HepG2 (cell line): ENCODE data around the gene MSANTD4. TPM values are rescaled to one million over a fixed set of nuclear protein-coding genes. Genes with fewer than 3 reads are reported as not detected.
"Not testable (repeated sequence)": the region's sequence is repeated elsewhere in the genome, so short reads cannot be mapped to it uniquely, and the experiment has no call there.

Experiments
- ATAC-seq: fragments of 200-7000 bp; cut with Tn5 transposase; 3 replicates; pipeline ENCODE4 v1.9.1; 2020; ENCODE audit warnings: mild to moderate bottlenecking, moderate library complexity
- BruUV-seq: library from RNA; stranded (reverse); fragments of 400-500 nt; replicated peaks from 2 replicates; lab custom pipeline; 2021; lab: Mats Ljungman, UMichigan
- CTCF ChIA-PET: fragments of 300-600 bp; formaldehyde crosslinking; extraction: SDS; loops from one replicate; lab custom pipeline; 2021; ENCODE audit warnings: low total read pairs, inconsistent platforms, low intra/inter-chr PET ratio; lab: Yijun Ruan, JAX
- POLR2A ChIA-PET: fragments of 350-600 bp; sonication (Branson Sonifier 250); formaldehyde crosslinking; loops from one replicate; lab custom pipeline; 2020; ENCODE audit warnings: antibody characterized with exemption, inconsistent platforms; lab: Yijun Ruan, JAX
- DNase-seq: peaks from one replicate; pipeline ENCODE4 v3.0.0-alpha.2; 2015; ENCODE audit warnings: low spot score
- FAIRE-seq: peaks from 3 replicates; lab custom pipeline; 2011; peaks lifted over from hg19 to GRCh38; lab: Jason Lieb, UNC
- H2AFZ ChIP-seq: one replicate; pipeline ENCODE4 v1.6.1; 2011; ENCODE audit warnings: low read length, inconsistent platforms
- H3K27ac ChIP-seq: fragments of 300-600 bp; 3 replicates; pipeline ENCODE4 v1.8.0; 2011; ENCODE audit warnings: mixed run types, mild to moderate bottlenecking, mixed read lengths, low read length, inconsistent platforms; ENCODE audit not compliant: insufficient read depth; ENCODE audit errors: extremely low read length
- H3K27me3 ChIP-seq, 2 experiments: fragments of 200-600 bp in 1 of 2; 2 replicates in 1 of 2; 3 replicates in 1 of 2; pipeline versions ENCODE4 v1.6.0 to v1.8.0; 2011; ENCODE audit warnings: low read length in 2 of 2, mild to moderate bottlenecking in 2 of 2, moderate library complexity in 2 of 2, inconsistent platforms in 1 of 2; ENCODE audit not compliant: insufficient read depth in 2 of 2, control insufficient read depth in 1 of 2
- H3K36me3 ChIP-seq, 2 experiments: fragments of 200-600 bp in 1 of 2; replicated peaks in 1 of 2; 2 replicates in 1 of 2; 3 replicates in 1 of 2; pipeline versions ENCODE4 v1.5.1 to v1.8.0; 2011; ENCODE audit warnings: low read length in 2 of 2, inconsistent platforms in 1 of 2; ENCODE audit not compliant: insufficient read depth in 2 of 2, control insufficient read depth in 1 of 2
- H3K4me1 ChIP-seq: 2 replicates; pipeline ENCODE4 v1.5.1; 2012; ENCODE audit warnings: low read length, inconsistent platforms; ENCODE audit not compliant: insufficient read depth
- H3K4me2 ChIP-seq: 2 replicates; pipeline ENCODE4 v1.6.0; 2011; ENCODE audit warnings: low read depth, low read length, inconsistent platforms
- H3K4me3 ChIP-seq, 3 experiments: fragments of 200-600 bp in 1 of 3; sonication (generic), shearing (Covaris generic) in 1 of 3; replicated peaks in 1 of 3; 2 replicates each; pipeline ENCODE4 v1.5.1; 2011 to 2016; ENCODE audit warnings: low read length in 3 of 3, inconsistent platforms in 2 of 3, low read depth in 2 of 3, mild to moderate bottlenecking in 2 of 3, control low read depth in 1 of 3, mixed read lengths in 1 of 3; ENCODE audit not compliant: insufficient read depth in 1 of 3
- H3K79me2 ChIP-seq: one replicate; pipeline ENCODE4 v1.6.1; 2011; ENCODE audit warnings: low read length, inconsistent platforms; ENCODE audit not compliant: insufficient read depth
- H3K9ac ChIP-seq: 2 replicates; pipeline ENCODE4 v1.6.0; 2011; ENCODE audit warnings: mild to moderate bottlenecking, low read depth, low read length, inconsistent platforms; ENCODE audit not compliant: insufficient read depth
- H3K9me3 ChIP-seq: 2 replicates; pipeline ENCODE4 v1.5.1; 2012; ENCODE audit warnings: mild to moderate bottlenecking, low read length
- H4K20me1 ChIP-seq: 2 replicates; pipeline ENCODE4 v1.6.0; 2011; ENCODE audit warnings: inconsistent platforms, mild to moderate bottlenecking, low read length, moderate library complexity; ENCODE audit not compliant: insufficient read depth
- DPF2 ChIP-seq: sonication (generic); formaldehyde crosslinking; IDR thresholded peaks from 2 replicates; pipeline ENCODE4 v1.4.0; 2020; ENCODE audit warnings: mild to moderate bottlenecking, low read depth, missing genetic modification reagents, borderline replicate concordance
- ESRRA ChIP-seq: sonication (generic); formaldehyde crosslinking; IDR thresholded peaks from 2 replicates; pipeline ENCODE4 v1.5.1; 2020; ENCODE audit warnings: mild to moderate bottlenecking, low read depth, missing genetic modification reagents
- FOXP1 ChIP-seq, 2 experiments: fragments of 450-650 bp in 1 of 2; IDR thresholded peaks; 2 replicates each; pipeline ENCODE4 v1.6.1; 2017 to 2018; ENCODE audit warnings: antibody characterized with exemption in 1 of 2
- GFI1 ChIP-seq: sonication (generic); formaldehyde crosslinking; IDR thresholded peaks from 2 replicates; pipeline ENCODE4 v1.5.0; 2020; ENCODE audit warnings: missing genetic modification reagents, mild to moderate bottlenecking, borderline replicate concordance
- MLLT10 ChIP-seq: sonication (generic); formaldehyde crosslinking; IDR thresholded peaks from 2 replicates; pipeline ENCODE4 v1.4.0; 2020; ENCODE audit warnings: missing genetic modification reagents
- NAIF1 ChIP-seq: sonication (generic); formaldehyde crosslinking; IDR thresholded peaks from 2 replicates; pipeline ENCODE4 v1.5.0; 2020; ENCODE audit warnings: mild to moderate bottlenecking, missing genetic modification reagents, borderline replicate concordance
- PHF20 ChIP-seq: sonication (generic); formaldehyde crosslinking; IDR thresholded peaks from 2 replicates; pipeline ENCODE4 v1.5.0; 2020; ENCODE audit warnings: mild to moderate bottlenecking, missing genetic modification reagents
- ZNF224 ChIP-seq: sonication (generic); formaldehyde crosslinking; IDR thresholded peaks from 2 replicates; pipeline ENCODE4 v1.5.0; 2020; ENCODE audit warnings: mild to moderate bottlenecking, missing genetic modification reagents
- ZNF253 ChIP-seq: sonication (generic); formaldehyde crosslinking; IDR thresholded peaks from 2 replicates; pipeline ENCODE4 v1.8.0; 2022; ENCODE audit warnings: mild to moderate bottlenecking, missing genetic modification reagents, borderline replicate concordance
- ZNF3 ChIP-seq: IDR thresholded peaks from 2 replicates; pipeline ENCODE4 v1.7.0; 2017; ENCODE audit warnings: inconsistent platforms
- ZNF337 ChIP-seq: sonication (generic); formaldehyde crosslinking; IDR thresholded peaks from 2 replicates; pipeline ENCODE4 v1.5.1; 2020; ENCODE audit warnings: missing genetic modification reagents, low read depth, mild to moderate bottlenecking, borderline replicate concordance
- ZNF547 ChIP-seq: sonication (generic); formaldehyde crosslinking; IDR thresholded peaks from 2 replicates; pipeline ENCODE4 v1.5.1; 2020; ENCODE audit warnings: mild to moderate bottlenecking, missing genetic modification reagents
- WGBS: methylation state at CpG from one replicate; pipeline ENCODE4 v1.1.6; 2017; ENCODE audit warnings: low lambda C conversion rate; 5-methylcytosine and 5-hydroxymethylcytosine counted together
- in situ Hi-C: cut with HindIII; loops from 2 replicates; pipeline ENCODE4 v1.10.0; 2017; ENCODE audit warnings: low pct_unique_long_range_greater_than_20kb; ENCODE audit not compliant: extremely low pct_ligation_motif_present
- intact Hi-C: fragments of 100-400 bp; cut with micrococcal nuclease; formaldehyde crosslinking; loops from one replicate; pipeline ENCODE4 v1.10.0; 2022; ENCODE audit not compliant: unreplicated experiment
- polyA plus RNA-seq, 8 experiments: library from polyadenylated mRNA; depleted of rRNA in 3 of 8; stranded (reverse) in 7 of 8; unstranded in 1 of 8; fragments of >200 nt; fragmentation: Illumina TruSeq in 4 of 8; extraction: Trizol in 4 of 8; gene quantifications; 2 replicates each; pipeline versions ENCODE4 v1.2.1 to v1.2.3, GENCODE V29; 2011 to 2016; ENCODE audit warnings: low read depth in 4 of 8, missing spikeins in 1 of 8, mixed read lengths in 1 of 8; ENCODE audit not compliant: insufficient read depth in 1 of 8
- total RNA-seq, 5 experiments: library from RNA; depleted of rRNA; stranded (reverse); fragments of >200 nt; fragmentation: Illumina TruSeq; extraction: Trizol; gene quantifications; 2 replicates each; pipeline ENCODE4 v1.2.3, GENCODE V29; 2016; ENCODE audit warnings: low read depth in 1 of 5
- TF ChIP-seq, protein P1 (sequence below): sonication (generic); formaldehyde crosslinking; IDR thresholded peaks from 2 replicates; pipeline ENCODE4 v1.8.0; 2022; ENCODE audit warnings: missing genetic modification reagents, low read depth, mild to moderate bottlenecking, borderline replicate concordance

MSANTD4 gene
- total and polyA plus RNA-seq, 2 of the 13 experiments (the other 11 are each of a cell fraction or from before 2014, with no cell fraction given) = 4.4 to 15.7 TPM

DNA sequence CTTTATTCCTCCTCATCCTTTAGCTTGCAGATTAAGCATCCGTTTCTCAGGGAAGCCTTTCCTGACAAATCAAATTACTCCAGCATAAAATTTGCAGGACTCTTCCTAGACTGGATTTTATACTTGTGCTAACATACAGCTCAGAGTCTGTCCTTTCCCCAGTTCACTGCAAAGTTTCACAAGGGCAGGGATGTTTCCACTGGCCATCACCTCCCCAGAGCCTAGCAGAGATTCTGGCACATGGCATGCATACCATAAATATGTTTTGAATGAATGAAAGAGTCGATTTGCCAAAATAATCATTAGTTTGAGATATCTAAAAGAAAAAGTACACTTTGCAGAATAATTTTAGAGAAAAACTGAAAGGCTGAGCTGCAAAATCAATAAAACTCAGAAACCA, 10.6 kb downstream of the MSANTD4 start:
- Histone ChIP-seq H2AFZ (no peak overlapping the region), H4K20me1 (no peaks in the 10 kb centered on the region), H3K79me2 (peaks cover 3% of the 10 kb centered on the region), H3K9me3 (no peaks in the 10 kb centered on the region), H3K36me3 (peaks cover 3 to 9% of the 10 kb centered on the region in 2 experiments; a peak in 4 of 5 replicates), H3K9ac (no peak overlapping the region), H3K4me2 (no peak overlapping the region), H3K4me3 (no peak overlapping the region), H3K4me1 (peaks cover 13% of the 10 kb centered on the region), H3K27me3 (no peaks in the 10 kb centered on the region), H3K27ac (no peak overlapping the region)
- in situ Hi-C loops = no loop called here
- ChIA-PET CTCF (no interaction called here), POLR2A (no interaction called here)
- no peak for ATAC-seq
- TF ChIP-seq FOXP1 (IDR thresholded peaks at IDR 0.05) (no peak), FOXP1 (CRISPR knock-in tag; IDR thresholded peaks at IDR 0.05) (no peak), ZNF337 (CRISPR knock-in tag) (no peak), ZNF3 (no peak), NAIF1 (CRISPR knock-in tag) (no peak), MLLT10 (CRISPR knock-in tag) (no peak), ZNF547 (CRISPR knock-in tag) (no peak), ZNF224 (no peak), GFI1 (CRISPR knock-in tag) (no peak), PHF20 (CRISPR knock-in tag) (no peak), DPF2 (CRISPR knock-in tag) (no peak), ESRRA (CRISPR knock-in tag) (no peak), ZNF253 (CRISPR knock-in tag) (no peak)
- TF ChIP-seq, protein P1, sequence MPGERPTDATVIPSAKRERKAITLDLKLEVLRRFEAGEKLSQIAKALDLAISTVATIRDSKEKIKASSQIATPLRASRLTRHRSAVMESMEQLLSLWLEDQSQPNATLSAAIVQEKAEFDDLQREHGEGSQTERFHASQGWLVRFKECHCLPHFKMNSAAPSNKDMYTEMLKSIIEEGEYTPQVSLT (CRISPR knock-in tag) = no peak
- intact Hi-C loops = no loop called here
- DNase-seq = no peak
- 77% methylated on average over 2 of the region's 2 CpGs for WGBS
- no TSS peak for BruUV-seq
- FAIRE-seq = no peak

DNA sequence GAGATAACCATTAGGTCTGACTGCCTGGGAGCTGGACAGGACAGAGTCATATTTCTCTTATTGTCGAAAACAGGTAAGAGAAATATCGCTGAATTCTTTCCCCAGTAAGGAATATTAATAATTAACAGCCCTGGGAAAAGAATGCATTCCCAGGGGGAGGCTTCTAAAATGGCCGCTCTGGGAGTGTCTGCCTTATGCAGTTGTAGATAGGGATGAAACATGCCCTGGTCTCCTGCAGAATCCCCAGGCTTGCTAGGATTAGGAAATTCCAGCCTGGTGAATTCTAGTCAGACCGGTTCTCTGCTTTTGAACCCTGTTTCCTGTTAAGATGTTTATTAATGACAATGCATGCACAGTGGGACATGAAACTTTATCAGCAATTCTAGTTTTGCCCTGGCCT, 18.9 kb downstream of the MSANTD4 start:
- intact Hi-C loops, H3K36me3 ChIP-seq, H3K9ac ChIP-seq, H2AFZ ChIP-seq, CTCF ChIA-PET, POLR2A ChIA-PET, FAIRE-seq, DNase-seq, H3K27me3 ChIP-seq, H3K4me2 ChIP-seq, H3K27ac ChIP-seq, H3K9me3 ChIP-seq, H3K79me2 ChIP-seq, in situ Hi-C loops, BruUV-seq, ATAC-seq, H4K20me1 ChIP-seq, H3K4me1 ChIP-seq, H3K4me3 ChIP-seq: not testable (repeated sequence)
- WGBS = 97% methylated on average over 4 of the region's 4 CpGs
